Activated B cell treated with CpG ODN at 0.5 μM for 24 hours (primary cell): ENCODE data around the gene UBLCP1. TPM values are rescaled to one million over a fixed set of nuclear protein-coding genes. Genes with fewer than 3 reads are reported as not detected.

ENCODE experiments used
- ATAC-seq: fragments of 200-7000 bp; cut with Tn5 transposase; one replicate; pipeline ENCODE4 v1.10.0; 2021; ENCODE audit warnings: low read depth, mild to moderate bottlenecking, moderate library complexity
- CTCF ChIA-PET: fragments of 350-600 bp; sonication (Branson Sonifier 250); formaldehyde crosslinking; loops from one replicate; lab custom pipeline; 2021; ENCODE audit warnings: antibody characterized with exemption; lab: Charles Lee
- POLR2A ChIA-PET: fragments of 350-600 bp; sonication (Branson Sonifier 250); formaldehyde crosslinking; loops from one replicate; lab custom pipeline; 2021; ENCODE audit warnings: antibody characterized with exemption; lab: Charles Lee
- DNase-seq: peaks from one replicate; pipeline ENCODE4 v3.0.0; 2022
- H3K27ac Mint-ChIP-seq: one replicate; pipeline ENCODE4 v1.8.0; 2020; ENCODE audit warnings: mixed read lengths
- H3K27me3 Mint-ChIP-seq: one replicate; pipeline ENCODE4 v1.8.0; 2021; ENCODE audit warnings: mixed read lengths
- H3K36me3 Mint-ChIP-seq: one replicate; pipeline ENCODE4 v1.8.0; 2021; ENCODE audit warnings: low read depth, mixed read lengths
- H3K4me1 Mint-ChIP-seq: one replicate; pipeline ENCODE4 v1.8.0; 2021; ENCODE audit warnings: mixed read lengths
- H3K4me3 Mint-ChIP-seq: one replicate; pipeline ENCODE4 v1.8.0; 2020; ENCODE audit warnings: mild to moderate bottlenecking, mixed read lengths
- H3K9me3 Mint-ChIP-seq: one replicate; pipeline ENCODE4 v1.8.0; 2020; ENCODE audit warnings: mixed read lengths
- CTCF ChIP-seq: fragments of 200-600 bp; IDR thresholded peaks from one replicate; pipeline ENCODE4 v1.8.0; 2022; ENCODE audit warnings: antibody characterized with exemption, mild to moderate bottlenecking
- intact Hi-C: fragments of 100-400 bp; cut with micrococcal nuclease; formaldehyde crosslinking; loops from one replicate; pipeline ENCODE4 v1.15.1; 2024
- total RNA-seq: library from RNA; stranded (reverse); gene quantifications from 2 replicates; pipeline ENCODE4 v1.2.3, GENCODE V29; 2022

The UBLCP1 gene
- total RNA-seq, 1 donor from 2014 or later: 44.8 TPM

GRCh38 chr5:159322180-159322579 is 59.1 kb downstream of the UBLCP1 start:
- H3K27me3 Mint-ChIP-seq: no peaks in the 10 kb centered on the region
- intact Hi-C loops: no loop called here
- H3K27ac Mint-ChIP-seq: no peak overlapping the region
- ChIA-PET CTCF (no interaction called here), POLR2A (no interaction called here)
- no peaks in the 10 kb centered on the region for H3K9me3 Mint-ChIP-seq
- H3K36me3 Mint-ChIP-seq: no peaks in the 10 kb centered on the region
- DNase-seq (no peak), ATAC-seq (no peak)
- H3K4me3 Mint-ChIP-seq: no peak overlapping the region
- no peaks in the 10 kb centered on the region for H3K4me1 Mint-ChIP-seq
- no peak for TF ChIP-seq CTCF

- no peak for TF ChIP-seq CTCF
- ATAC-seq (no peak), DNase-seq (no peak)
- Mint-ChIP-seq H3K27ac (no peak overlapping the region), H3K27me3 (no peaks in the 10 kb centered on the region), H3K36me3 (no peaks in the 10 kb centered on the region), H3K9me3 (no peaks in the 10 kb centered on the region), H3K4me3 (no peak overlapping the region), H3K4me1 (no peaks in the 10 kb centered on the region)
- ChIA-PET CTCF (interaction anchor here (0.6 to 1.3 kb wide), 3 partner anchors 38 to 167 kb away, joined by 3 to 5 read pairs (median 3); no protein-coding TSS in a partner anchor), POLR2A (interaction anchor here (0.8 kb wide), 1 partner anchor 88 kb away, joined by 6 read pairs; no protein-coding TSS in a partner anchor)
- intact Hi-C loops: no loop called here
Measured at GRCh38 chr5:159324102-159324755, 61.1 kb downstream of the UBLCP1 start.

- H3K27me3 Mint-ChIP-seq: no peaks in the 10 kb centered on the region
- peaks cover 1% of the 10 kb centered on the region for H3K4me1 Mint-ChIP-seq
- CTCF ChIA-PET: interaction anchor here (0.8 to 1.3 kb wide), 3 partner anchors 8 to 168 kb away, joined by 3 to 5 read pairs (median 3); no protein-coding TSS in a partner anchor
- H3K4me3 Mint-ChIP-seq: no peak overlapping the region
- TF ChIP-seq CTCF: no peak
- POLR2A ChIA-PET: no interaction called here
- DNase-seq (no peak), ATAC-seq (no peak)
- no peaks in the 10 kb centered on the region for H3K36me3 Mint-ChIP-seq
- no peaks in the 10 kb centered on the region for H3K9me3 Mint-ChIP-seq
- H3K27ac Mint-ChIP-seq: no peak overlapping the region
- intact Hi-C loops: no loop called here
Measured at GRCh38 chr5:159324986-159325385, 61.9 kb downstream of the UBLCP1 start.

GRCh38 chr5:159330131-159330800 is 67.2 kb downstream of the UBLCP1 start, which contains the start of gene IL12B:
Gene IL12B, minus strand, starts transcription at chr5:159330487. Its CDS starts 3,705 bp downstream, at chr5:159326782.
- peak within 1 kb of the TSS; percentile 90 for H3K27ac Mint-ChIP-seq
- H3K27me3 Mint-ChIP-seq: no peaks in the 10 kb centered on the region
- DNase-seq (no peak), ATAC-seq (no peak)
- ChIA-PET CTCF (interaction anchor here (1.0 kb wide), 1 partner anchor 13 kb away, joined by 5 read pairs; no protein-coding TSS in a partner anchor), POLR2A (no interaction called here)
- peak within 1 kb of the TSS; percentile 80 for H3K4me3 Mint-ChIP-seq
- peaks cover 51% of the 10 kb centered on the region for H3K4me1 Mint-ChIP-seq
- no peak for TF ChIP-seq CTCF
- H3K36me3 Mint-ChIP-seq: no peaks in the 10 kb centered on the region
- intact Hi-C loops: loop anchor here (5.0 kb wide), 3 partner anchors 123 to 787 kb away; partner anchors contain the start of genes PWWP2A, RNF145 and TTC1
- H3K9me3 Mint-ChIP-seq: no peaks in the 10 kb centered on the region
